Measurements from ENCODE around the gene LRRFIP2.

DNA sequence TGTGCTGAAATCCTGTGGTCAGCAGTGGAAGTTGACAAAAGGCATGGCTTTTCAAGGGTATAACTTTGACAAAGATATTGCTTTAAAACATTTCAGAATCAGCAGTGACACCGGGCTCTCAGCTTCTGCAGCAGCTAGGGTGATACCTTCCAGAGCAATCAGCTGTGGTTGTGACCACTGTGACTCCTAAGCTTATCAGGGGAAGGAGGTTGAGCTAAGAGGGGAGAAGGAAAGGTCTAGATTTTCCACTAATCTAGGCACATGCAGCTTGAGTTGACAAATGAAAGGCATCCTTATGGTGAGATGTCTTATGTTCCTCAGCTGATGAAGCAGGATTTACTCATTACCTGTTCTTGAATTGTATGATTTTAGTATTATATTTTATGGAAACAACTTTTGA lies 16.3 kb upstream of the LRRFIP2 start:
- TF ChIP-seq, protein P1, sequence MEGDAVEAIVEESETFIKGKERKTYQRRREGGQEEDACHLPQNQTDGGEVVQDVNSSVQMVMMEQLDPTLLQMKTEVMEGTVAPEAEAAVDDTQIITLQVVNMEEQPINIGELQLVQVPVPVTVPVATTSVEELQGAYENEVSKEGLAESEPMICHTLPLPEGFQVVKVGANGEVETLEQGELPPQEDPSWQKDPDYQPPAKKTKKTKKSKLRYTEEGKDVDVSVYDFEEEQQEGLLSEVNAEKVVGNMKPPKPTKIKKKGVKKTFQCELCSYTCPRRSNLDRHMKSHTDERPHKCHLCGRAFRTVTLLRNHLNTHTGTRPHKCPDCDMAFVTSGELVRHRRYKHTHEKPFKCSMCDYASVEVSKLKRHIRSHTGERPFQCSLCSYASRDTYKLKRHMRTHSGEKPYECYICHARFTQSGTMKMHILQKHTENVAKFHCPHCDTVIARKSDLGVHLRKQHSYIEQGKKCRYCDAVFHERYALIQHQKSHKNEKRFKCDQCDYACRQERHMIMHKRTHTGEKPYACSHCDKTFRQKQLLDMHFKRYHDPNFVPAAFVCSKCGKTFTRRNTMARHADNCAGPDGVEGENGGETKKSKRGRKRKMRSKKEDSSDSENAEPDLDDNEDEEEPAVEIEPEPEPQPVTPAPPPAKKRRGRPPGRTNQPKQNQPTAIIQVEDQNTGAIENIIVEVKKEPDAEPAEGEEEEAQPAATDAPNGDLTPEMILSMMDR (IDR thresholded peaks at IDR 0.05): no peak
- TF ChIP-seq ZFX (IDR thresholded peaks at IDR 0.05; ENCODE audit: borderline replicate concordance): no peak

All from 22Rv1 (cell line).